GM19438 (cell line): ENCODE measurements around the gene DOCK10.
A peak's percentile ranks its signal among the peaks of the same experiment; 100 is the strongest.
"Not testable (repeated sequence)": the region's sequence is repeated elsewhere in the genome, so short reads cannot be mapped to it uniquely, and the experiment has no call there.

Experiments
- ATAC-seq: cut with Tn5 transposase; IDR thresholded peaks from one replicate; pipeline ENCODE4 v1.9.1; 2021; ENCODE audit warnings: low read depth; ENCODE audit not compliant: unreplicated experiment

Gene DOCK10

GRCh38 chr2:224925061-224925809 lies 117.0 kb downstream of the DOCK10 start:
- ATAC-seq: no peak

GRCh38 chr2:224924631-224925030 lies 117.6 kb downstream of the DOCK10 start:
- no peak for ATAC-seq

- ATAC-seq: peak; percentile 82
Measured at GRCh38 chr2:224922142-224922727, 120.0 kb downstream of the DOCK10 start.

GRCh38 chr2:224919472-224920110 lies 122.7 kb downstream of the DOCK10 start:
- no peak for ATAC-seq

- ATAC-seq: no peak
Measured at GRCh38 chr2:224918626-224919471, 123.4 kb downstream of the DOCK10 start.

- not testable (repeated sequence) for ATAC-seq
Measured at GRCh38 chr2:224917246-224917645, 125.0 kb downstream of the DOCK10 start.

- ATAC-seq: no peak
Measured at GRCh38 chr2:224915136-224915535, 127.1 kb downstream of the DOCK10 start.

GRCh38 chr2:224910574-224910925 lies 131.7 kb downstream of the DOCK10 start:
- no peak for ATAC-seq

- ATAC-seq: no peak
Measured at GRCh38 chr2:224909885-224910573, 132.2 kb downstream of the DOCK10 start.

GRCh38 chr2:224908818-224909217 lies 133.4 kb downstream of the DOCK10 start:
- no peak for ATAC-seq

- ATAC-seq: no peak
Measured at GRCh38 chr2:224904381-224904780, 137.9 kb downstream of the DOCK10 start.

GRCh38 chr2:224903621-224904020 lies 138.6 kb downstream of the DOCK10 start:
- ATAC-seq: no peak

- no peak for ATAC-seq
Measured at GRCh38 chr2:224901121-224901676, 141.1 kb downstream of the DOCK10 start.

- ATAC-seq: no peak
Measured at GRCh38 chr2:224895377-224895776, 146.9 kb downstream of the DOCK10 start.

- ATAC-seq: peak; percentile 81
Measured at GRCh38 chr2:224894356-224894755, 147.9 kb downstream of the DOCK10 start.

- ATAC-seq: no peak
Measured at GRCh38 chr2:224893848-224894247, 148.4 kb downstream of the DOCK10 start.

GRCh38 chr2:224892574-224893204 lies 149.6 kb downstream of the DOCK10 start:
- no peak for ATAC-seq

- no peak for ATAC-seq
Measured at GRCh38 chr2:224890372-224890771, 151.9 kb downstream of the DOCK10 start.

- no peak for ATAC-seq
Measured at GRCh38 chr2:224887141-224887540, 155.1 kb downstream of the DOCK10 start.
